ENCODE measurements around the gene TRPC1.

DNA sequence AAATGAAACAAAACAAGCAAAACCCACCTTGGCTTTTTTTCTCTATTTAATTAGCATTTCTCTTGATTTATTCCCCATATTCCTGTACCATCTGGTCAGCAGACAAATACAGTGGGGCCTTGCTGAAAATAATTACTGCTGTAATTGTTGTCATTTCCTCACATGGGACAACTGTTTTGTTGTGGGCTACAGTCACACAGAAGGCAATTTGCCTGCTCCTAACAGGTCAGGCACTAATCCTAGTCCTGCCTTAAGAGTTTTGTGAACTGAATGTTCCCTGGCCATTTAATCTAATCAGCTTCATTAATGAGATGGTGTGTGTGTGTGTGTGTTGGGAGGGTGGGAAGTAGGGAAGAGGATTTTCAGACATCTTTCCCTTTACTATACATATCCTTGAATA, 11.6 kb downstream of the TRPC1 start:
- TF ChIP-seq, protein P1, sequence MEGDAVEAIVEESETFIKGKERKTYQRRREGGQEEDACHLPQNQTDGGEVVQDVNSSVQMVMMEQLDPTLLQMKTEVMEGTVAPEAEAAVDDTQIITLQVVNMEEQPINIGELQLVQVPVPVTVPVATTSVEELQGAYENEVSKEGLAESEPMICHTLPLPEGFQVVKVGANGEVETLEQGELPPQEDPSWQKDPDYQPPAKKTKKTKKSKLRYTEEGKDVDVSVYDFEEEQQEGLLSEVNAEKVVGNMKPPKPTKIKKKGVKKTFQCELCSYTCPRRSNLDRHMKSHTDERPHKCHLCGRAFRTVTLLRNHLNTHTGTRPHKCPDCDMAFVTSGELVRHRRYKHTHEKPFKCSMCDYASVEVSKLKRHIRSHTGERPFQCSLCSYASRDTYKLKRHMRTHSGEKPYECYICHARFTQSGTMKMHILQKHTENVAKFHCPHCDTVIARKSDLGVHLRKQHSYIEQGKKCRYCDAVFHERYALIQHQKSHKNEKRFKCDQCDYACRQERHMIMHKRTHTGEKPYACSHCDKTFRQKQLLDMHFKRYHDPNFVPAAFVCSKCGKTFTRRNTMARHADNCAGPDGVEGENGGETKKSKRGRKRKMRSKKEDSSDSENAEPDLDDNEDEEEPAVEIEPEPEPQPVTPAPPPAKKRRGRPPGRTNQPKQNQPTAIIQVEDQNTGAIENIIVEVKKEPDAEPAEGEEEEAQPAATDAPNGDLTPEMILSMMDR (IDR thresholded peaks at IDR 0.05 in 4 of 5, conservative IDR thresholded peaks at IDR 0.05 in 1 of 5), result no peak
- no peak for TF ChIP-seq POLR2A (IDR thresholded peaks at IDR 0.05)

All from gastrocnemius medialis (tissue), 4 donors.